Erythroblast (primary cell): Measurements from ENCODE around the gene ACSL3.

Experiments used
- GATA1 ChIP-seq: IDR thresholded peaks from 2 replicates; pipeline ENCODE4 v1.6.1; 2011; ENCODE audit warnings: low read depth, mild to moderate bottlenecking, control low read depth, low read length, moderate library complexity
- POLR2A ChIP-seq: IDR thresholded peaks from 2 replicates; pipeline ENCODE4 v1.6.1; 2011; ENCODE audit warnings: mild to moderate bottlenecking, low read length

- TF ChIP-seq POLR2A (peak; percentile 97), GATA1 (no peak)
These were observed at the start of gene ACSL3 for GRCh38 chr2:222860740-222861410.
